Measurements from ENCODE around the gene FBXO21. TPM values are rescaled to one million over a fixed set of nuclear protein-coding genes. Genes with fewer than 3 reads are reported as not detected.
A peak's percentile ranks its signal among the peaks of the same experiment; 100 is the strongest.

The FBXO21 gene
- total and polyA plus RNA-seq, 2 of the 13 experiments (the other 11 are each of a cell fraction or from before 2014, with no cell fraction given) = 15.6 to 32.5 TPM

GRCh38 chr12:117226505-117226904 is 36.2 kb upstream of the FBXO21 start:
- POLR2A ChIA-PET = no interaction called here
- in situ Hi-C loops (cut with HindIII; ENCODE audit: extremely low pct_ligation_motif_present, low pct_unique_long_range_greater_than_20kb) = no loop called here
- Histone ChIP-seq H3K79me2 (ENCODE audit: insufficient read depth, low read length) (no peaks in the 10 kb centered on the region), H3K4me2 (ENCODE audit: low read depth, low read length) (no peak overlapping the region), H3K9ac (ENCODE audit: insufficient read depth, low read depth, low read length) (no peak overlapping the region), H3K27ac (ENCODE audit: extremely low read length, insufficient read depth, low read length) (no peak overlapping the region), H3K9me3 (ENCODE audit: low read length) (no peaks in the 10 kb centered on the region), H3K36me3 (replicated peaks in 1 of 2; ENCODE audit: control insufficient read depth in 1 of 2, insufficient read depth in 2 of 2, low read length in 2 of 2) (no peaks in the 10 kb centered on the region), H3K27me3 (ENCODE audit: control insufficient read depth in 1 of 2, insufficient read depth in 2 of 2, low read length in 2 of 2) (peaks cover 3 to 11% of the 10 kb centered on the region in 2 experiments; a peak in 2 of 5 replicates), H4K20me1 (ENCODE audit: insufficient read depth, low read length) (no peaks in the 10 kb centered on the region), H2AFZ (ENCODE audit: low read length) (no peak overlapping the region), H3K4me1 (ENCODE audit: insufficient read depth, low read length) (no peaks in the 10 kb centered on the region), H3K4me3 (replicated peaks in 1 of 3; ENCODE audit: insufficient read depth in 1 of 3, low read depth in 2 of 3, low read length in 3 of 3) (no peak overlapping the region)
- no TSS peak for BruUV-seq (replicated peaks)
- CTCF ChIA-PET (ENCODE audit: low intra/inter-chr PET ratio, low total read pairs) = no interaction called here
- FAIRE-seq (no peak), DNase-seq (ENCODE audit: low spot score) (no peak), ATAC-seq (no peak)
- TF ChIP-seq CREB1 (IDR thresholded peaks at IDR 0.05) (peak; percentile 74), CREB1 (CRISPR knock-in tag; IDR thresholded peaks at IDR 0.05) (no peak), THAP8 (CRISPR knock-in tag; IDR thresholded peaks at IDR 0.05; ENCODE audit: borderline replicate concordance) (no peak)
- WGBS (ENCODE audit: low lambda C conversion rate) = 15% methylated on average over 10 of the region's 10 CpGs
- intact Hi-C loops (cut with micrococcal nuclease; ENCODE audit: unreplicated experiment) = no loop called here

- POLR2A ChIA-PET = no interaction called here
- no peaks in the 10 kb centered on the region for H4K20me1 ChIP-seq (ENCODE audit: insufficient read depth, low read length)
- no peak overlapping the region for H3K4me2 ChIP-seq (ENCODE audit: low read depth, low read length)
- no peak overlapping the region for H3K27ac ChIP-seq (ENCODE audit: extremely low read length, insufficient read depth, low read length)
- no peak overlapping the region for H3K9ac ChIP-seq (ENCODE audit: insufficient read depth, low read depth, low read length)
- H3K9me3 ChIP-seq (ENCODE audit: low read length) = no peaks in the 10 kb centered on the region
- 39% methylated on average over 5 of the region's 6 CpGs for WGBS (ENCODE audit: low lambda C conversion rate)
- H3K4me1 ChIP-seq (ENCODE audit: insufficient read depth, low read length) = no peaks in the 10 kb centered on the region
- H3K36me3 ChIP-seq (replicated peaks in 1 of 2; ENCODE audit: control insufficient read depth in 1 of 2, insufficient read depth in 2 of 2, low read length in 2 of 2) = no peaks in the 10 kb centered on the region
- in situ Hi-C loops (cut with HindIII; ENCODE audit: extremely low pct_ligation_motif_present, low pct_unique_long_range_greater_than_20kb) (no loop called here), intact Hi-C loops (cut with micrococcal nuclease; ENCODE audit: unreplicated experiment) (no loop called here)
- H3K27me3 ChIP-seq (ENCODE audit: control insufficient read depth in 1 of 2, insufficient read depth in 2 of 2, low read length in 2 of 2) = peaks cover 1 to 16% of the 10 kb centered on the region in 2 experiments; a peak in 3 of 5 replicates
- CTCF ChIA-PET (ENCODE audit: low intra/inter-chr PET ratio, low total read pairs) = no interaction called here
- no peak overlapping the region for H3K4me3 ChIP-seq (replicated peaks in 1 of 3; ENCODE audit: insufficient read depth in 1 of 3, low read depth in 2 of 3, low read length in 3 of 3)
- no peak for FAIRE-seq
- ATAC-seq = no peak
- no TSS peak for BruUV-seq (replicated peaks)
- no peak overlapping the region for H2AFZ ChIP-seq (ENCODE audit: low read length)
- DNase-seq (ENCODE audit: low spot score) = no peak
- H3K79me2 ChIP-seq (ENCODE audit: insufficient read depth, low read length) = no peaks in the 10 kb centered on the region
- TF ChIP-seq ETS1 (CRISPR knock-in tag; IDR thresholded peaks at IDR 0.05) (no peak), ZBTB40 (IDR thresholded peaks at IDR 0.05) (no peak), ZBTB40 (CRISPR knock-in tag; IDR thresholded peaks at IDR 0.05) (no peak), AGO2 (optimal IDR thresholded peaks at IDR 0.05; ENCODE audit: low read depth, low read length) (no peak), PCBP2 (optimal IDR thresholded peaks at IDR 0.05; ENCODE audit: low read depth, low read length, poor library complexity, severe bottlenecking) (no peak)
Measured at GRCh38 chr12:117225179-117225578, 34.9 kb upstream of the FBXO21 start.

Data from HepG2 (cell line).